GM18502 (cell line): Measurements from ENCODE around the gene ATP9A.
A peak's percentile ranks its signal among the peaks of the same experiment; 100 is the strongest.
"Not testable (repeated sequence)": the region's sequence is repeated elsewhere in the genome, so short reads cannot be mapped to it uniquely, and the experiment has no call there.

Experiments used
- ATAC-seq: cut with Tn5 transposase; IDR thresholded peaks from one replicate; pipeline ENCODE4 v1.9.1; 2021; ENCODE audit warnings: mild to moderate bottlenecking; ENCODE audit not compliant: unreplicated experiment, poor library complexity

ATP9A gene

DNA sequence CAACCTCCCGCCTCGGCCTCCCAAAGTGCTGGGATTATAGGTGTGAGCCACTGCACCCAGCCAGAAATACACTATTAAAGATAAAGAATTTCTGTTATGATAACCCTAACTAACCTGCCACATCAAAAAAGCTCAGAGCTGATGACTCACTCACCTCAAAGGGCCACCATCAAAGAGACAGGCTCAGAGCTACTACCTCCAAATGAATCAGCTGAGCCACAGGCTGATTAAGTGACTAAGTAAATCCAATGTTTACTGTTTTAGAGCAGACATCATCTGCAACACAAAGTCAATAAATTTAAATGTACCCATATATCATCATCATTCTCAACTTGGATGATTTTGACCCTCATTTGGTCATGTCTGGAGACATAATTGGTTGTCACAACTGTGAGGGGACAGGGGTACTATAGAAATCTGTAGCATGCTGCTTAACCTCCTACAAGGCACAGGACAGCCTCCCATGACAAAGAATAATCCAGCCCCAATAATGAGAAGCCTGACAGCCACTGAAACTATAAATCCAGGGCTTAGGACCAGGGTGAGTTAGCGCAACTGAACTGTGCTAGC is 106.5 kb downstream of the ATP9A start:
- no peak for ATAC-seq

DNA sequence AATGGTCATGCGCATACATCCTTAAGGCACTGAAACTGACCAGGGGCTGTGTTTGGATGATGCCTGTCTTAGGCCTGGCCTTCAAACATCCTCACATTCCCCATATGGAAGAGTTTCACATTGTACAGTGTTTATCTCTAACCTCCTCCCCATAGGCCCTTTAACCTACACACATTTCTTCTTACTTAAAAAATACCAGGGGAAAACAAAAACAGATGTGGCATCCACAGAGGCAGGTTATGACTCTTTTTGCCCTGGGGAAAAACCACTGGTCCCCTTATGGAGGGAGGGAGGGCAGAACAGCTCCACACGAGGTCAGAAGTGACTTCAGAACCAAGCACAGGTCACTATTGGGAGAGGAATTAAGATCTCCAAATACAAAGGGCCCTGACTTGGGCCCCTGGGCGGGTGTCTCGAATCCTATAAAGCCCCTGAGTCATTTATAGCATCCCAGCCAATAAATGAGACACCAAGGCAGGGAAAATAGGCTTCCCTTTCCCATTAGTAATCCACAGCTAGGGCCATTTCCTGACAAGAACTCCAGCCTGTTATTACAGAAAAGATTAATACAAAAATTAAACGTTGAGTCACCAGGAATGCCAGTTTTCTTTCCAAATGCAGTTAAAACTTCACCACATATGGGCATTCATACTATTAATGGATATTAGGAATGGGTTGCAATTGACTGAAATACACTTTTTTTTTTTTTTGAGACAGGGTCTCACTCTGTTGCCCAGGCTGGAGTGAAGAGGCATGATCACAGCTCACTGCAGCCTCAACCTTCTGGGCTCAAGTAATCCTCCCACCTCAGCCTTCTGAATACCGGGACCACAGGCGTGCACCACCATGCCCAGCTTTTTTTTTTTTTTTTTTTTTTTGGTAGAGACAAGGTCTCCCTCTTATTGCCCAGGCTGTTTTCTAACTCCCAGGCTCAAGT is 107.2 kb downstream of the ATP9A start:
- ATAC-seq = no peak

DNA sequence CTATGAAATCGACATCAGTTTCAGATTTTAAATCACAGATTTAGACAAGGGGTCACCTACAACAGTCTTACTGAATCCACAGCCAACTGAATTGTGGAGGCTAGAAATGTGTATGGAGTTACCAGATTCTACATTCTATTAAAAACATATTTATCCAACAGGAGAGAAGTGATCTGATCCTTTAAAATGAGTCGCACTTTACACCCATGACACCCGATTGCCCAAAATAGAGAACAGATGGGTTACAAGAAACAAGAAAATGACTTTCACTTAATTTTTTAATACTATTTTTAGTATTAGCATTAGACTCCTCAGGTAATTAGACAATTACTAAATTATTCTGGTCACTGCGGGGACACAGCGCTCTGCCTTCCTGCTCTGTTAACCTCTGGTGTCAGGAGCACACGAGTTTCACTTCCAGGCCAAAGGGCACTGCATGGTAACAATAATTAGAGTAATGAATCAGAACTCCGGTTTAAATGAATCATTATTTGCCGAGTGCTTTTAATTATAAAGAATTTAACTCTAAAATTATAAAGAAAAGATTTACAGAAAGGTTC is 108.6 kb downstream of the ATP9A start:
- no peak for ATAC-seq

DNA sequence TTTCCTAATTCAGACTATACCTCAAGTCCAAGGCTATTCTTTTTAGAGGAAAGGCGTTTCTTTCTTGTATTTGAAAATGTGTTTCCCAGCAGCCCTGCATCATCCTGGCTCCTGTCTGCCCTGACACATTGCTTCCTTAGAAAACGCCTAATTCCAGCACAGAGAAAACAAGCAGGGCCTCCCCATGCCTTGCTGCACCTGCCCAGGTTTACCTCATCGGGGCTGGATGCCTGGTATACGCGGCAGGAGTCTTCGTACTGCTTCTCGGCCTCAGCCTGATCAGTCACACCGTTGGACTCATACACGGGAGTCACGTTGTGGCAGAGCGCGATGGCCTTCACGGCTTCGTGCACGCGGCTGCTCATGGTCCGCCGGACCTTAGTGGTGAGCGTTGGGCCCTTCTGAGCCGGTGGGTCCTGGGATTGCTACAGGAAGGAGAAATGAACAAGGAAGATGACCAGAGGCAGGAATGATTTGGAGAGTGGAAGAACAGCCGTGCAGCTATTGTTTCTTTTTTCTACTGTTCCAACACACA is 111.4 kb downstream of the ATP9A start:
- no peak for ATAC-seq

DNA sequence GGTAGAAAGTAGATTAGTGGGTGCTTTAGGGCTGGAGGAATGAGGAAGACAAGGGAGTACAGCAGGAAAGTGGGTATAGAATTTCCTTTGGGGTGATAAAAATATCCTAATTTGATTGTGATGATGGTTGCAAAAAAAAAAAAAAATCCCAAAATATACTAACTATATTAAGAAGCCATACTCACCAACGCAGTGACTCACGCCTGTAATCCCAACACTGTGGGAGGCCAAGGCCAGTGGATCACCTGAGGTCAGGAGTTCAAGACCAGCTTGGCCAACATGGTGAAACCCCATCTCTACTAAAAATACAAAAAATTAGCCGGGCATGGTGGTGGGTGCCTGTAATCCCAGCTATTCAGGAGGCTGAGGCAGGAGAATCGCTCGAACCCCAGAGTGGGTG is 112.1 kb downstream of the ATP9A start:
- ATAC-seq = not testable (repeated sequence)

DNA sequence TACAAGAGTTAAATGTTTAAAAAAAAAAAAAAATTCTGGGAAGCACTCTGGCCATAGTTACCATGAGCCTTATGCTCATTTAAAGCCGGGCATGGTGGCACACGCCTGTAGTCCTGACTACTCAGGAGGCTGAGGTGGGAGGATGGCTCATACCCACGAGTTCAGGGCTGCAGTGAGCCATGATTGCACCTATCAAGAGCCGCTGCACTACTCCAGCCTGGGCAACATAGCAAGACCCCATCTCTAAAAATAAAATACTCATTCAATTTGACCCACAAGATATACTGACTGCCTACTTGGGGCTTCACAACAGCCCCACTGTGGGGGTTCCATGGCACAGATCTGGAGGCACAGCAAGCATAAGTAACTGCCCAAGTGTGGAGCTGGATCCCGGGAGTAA is 113.7 kb downstream of the ATP9A start:
- no peak for ATAC-seq

DNA sequence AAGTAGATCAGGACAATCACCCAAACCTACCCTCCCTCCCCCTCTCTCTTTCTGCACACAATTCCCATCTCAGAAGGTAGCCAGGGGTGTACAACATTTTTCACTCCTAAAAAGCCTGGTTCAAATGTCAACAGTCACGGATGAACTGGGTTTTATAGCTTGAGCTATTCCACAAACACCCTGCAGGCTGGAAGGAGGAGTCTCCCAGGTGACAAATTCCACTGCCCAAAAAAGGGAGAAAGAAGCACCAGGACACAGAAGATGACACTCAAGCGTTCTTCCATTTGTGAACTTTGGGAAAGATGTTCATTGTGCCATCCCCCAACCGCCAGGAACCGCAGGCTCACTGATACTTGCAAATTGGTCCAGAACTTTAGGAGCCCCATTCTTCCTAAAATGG is 114.1 kb downstream of the ATP9A start:
- no peak for ATAC-seq

DNA sequence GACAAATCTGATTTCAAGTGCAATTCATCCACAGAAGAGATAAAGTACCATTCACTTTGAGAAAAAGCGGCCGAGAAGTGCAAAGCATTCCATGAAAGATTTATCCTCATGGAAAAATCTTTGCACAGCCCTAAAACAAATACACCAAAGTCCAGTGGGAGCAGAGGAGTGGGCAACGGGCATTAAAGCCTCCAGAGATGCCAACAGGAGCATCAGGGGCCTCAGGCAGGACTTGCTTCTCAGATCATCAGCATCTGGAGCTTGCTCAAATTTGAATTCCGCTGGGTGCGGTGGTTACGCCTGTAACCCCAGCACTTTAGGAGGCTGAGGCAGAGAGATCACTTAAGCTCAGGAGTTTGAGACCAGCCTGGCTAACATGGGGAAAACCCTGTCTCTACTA is 115.0 kb downstream of the ATP9A start:
- no peak for ATAC-seq

DNA sequence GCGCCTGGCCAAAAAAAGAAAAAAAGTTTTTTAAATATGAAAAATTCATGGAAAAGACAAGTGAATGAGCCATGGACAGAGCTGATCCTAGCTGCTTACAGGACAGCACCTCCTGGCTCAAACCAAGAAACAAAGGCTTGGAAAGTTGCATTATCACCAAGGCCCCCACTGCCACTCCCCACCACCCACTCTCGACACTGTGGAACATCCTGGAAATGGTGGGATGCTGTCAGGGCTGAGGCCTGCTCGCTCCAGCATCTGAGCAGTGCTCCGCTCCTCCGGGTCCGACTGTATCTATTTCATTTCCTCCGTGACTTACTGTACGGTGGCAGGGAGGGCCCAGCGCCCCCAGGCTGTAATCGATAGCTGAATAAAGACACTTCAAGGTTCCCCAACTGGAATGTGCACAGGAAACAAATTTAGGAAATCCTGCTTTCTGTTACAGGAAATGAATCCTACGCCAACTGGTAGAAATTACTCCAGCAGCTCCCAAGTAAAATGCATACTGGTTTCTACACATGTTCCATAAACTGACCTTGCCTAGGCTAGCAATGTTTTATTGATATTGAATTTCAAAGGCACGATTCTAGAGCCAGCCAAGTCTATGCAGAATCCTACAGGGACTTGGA is 116.2 kb downstream of the ATP9A start:
- ATAC-seq = no peak

DNA sequence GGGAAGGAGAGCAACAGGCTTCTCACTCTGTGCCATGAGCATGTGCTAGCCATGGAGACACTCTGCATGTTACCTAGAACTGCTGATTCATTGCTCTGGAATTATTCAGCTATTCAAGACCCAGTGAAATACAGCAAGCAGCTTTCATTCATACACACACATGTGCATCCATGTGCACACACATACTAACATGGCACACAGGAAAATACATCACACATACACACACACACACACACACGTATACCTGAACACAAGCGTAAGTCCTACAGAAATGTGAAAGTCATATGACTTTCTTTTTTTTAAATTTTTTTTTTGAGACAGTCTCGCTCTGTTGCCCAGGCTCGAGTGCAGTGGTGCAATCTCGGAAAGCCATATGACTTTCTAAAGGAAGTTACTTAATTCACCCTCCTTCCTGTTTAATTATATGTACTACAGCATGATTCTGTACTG is 117.5 kb downstream of the ATP9A start:
- no peak for ATAC-seq

DNA sequence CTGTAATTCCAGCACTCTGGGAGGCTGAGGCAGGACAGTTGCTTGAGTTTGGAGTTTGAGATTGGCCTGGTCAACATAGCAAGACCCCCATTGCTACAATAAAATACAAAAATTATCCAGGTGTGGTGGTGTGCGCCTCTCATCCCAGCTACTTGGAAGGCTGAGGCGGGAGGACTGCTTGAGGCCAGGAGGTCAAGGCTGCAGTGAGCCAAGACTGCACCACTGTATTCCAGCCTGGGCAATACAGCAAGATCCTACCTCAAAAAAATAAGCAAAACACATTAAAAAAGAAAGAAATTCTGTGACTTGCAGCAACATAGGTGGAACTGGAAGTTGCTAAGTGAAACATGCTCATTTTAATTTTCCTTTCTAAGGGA is 119.6 kb downstream of the ATP9A start:
- no peak for ATAC-seq

DNA sequence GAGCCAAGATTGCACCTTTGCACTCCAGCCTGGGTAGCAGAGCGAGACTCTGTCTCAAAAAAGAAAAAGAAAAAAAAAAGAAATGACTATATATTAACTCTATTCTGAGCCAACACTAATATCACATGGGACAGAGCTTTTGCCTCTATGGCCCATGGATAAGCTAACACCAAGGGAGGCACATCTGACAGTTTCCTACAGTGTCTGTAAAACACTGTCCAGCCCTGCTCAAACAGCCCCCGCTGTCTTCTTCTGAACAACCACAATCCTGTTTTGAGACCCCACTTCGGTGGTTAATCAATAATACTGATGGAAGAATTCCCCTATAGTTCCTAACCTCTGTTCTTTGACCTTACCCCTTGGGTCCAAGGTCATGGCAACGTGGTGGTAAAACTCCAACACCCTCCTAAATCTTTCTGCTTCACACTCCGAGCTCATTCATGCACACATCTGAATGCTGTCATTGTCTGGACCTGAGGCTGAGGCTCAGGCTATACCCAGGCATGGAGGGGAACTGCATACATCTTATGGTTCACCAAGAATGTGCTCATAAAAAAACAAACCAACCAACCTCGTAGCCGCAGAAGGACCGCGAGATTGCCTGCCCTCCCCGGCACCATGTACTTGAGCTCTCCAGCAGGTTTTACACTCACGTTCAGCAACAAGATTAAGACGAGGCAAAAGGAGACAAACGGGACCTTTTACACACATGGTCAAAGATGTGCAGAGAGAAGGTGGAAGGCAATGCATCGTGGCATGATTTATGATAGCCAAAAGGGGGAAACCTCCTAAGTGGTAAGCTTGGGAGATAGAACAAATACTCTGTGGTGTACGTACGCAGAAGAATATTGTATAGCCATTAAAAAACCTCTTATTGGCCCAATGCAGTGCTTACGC is 120.3 kb downstream of the ATP9A start:
- ATAC-seq = no peak

DNA sequence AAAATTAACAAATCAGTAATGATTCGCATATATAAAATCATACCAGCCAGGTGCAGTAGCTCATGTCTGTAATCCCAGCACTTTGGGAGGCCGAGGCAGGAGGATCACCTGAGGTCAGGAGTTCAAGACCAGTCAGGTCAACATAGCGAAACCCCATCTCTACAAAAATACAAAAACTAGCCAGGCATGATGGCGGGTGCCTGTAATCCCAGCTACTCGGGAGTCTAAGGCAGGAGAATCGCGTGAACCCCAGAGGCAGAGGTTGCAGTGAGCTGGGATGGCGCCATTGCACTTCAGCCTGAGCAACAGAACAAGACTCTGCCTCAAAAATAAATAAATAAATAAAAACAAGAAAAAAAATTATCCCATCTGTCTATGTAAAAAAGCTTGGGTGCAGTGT is 124.4 kb downstream of the ATP9A start:
- ATAC-seq = not testable (repeated sequence)

DNA sequence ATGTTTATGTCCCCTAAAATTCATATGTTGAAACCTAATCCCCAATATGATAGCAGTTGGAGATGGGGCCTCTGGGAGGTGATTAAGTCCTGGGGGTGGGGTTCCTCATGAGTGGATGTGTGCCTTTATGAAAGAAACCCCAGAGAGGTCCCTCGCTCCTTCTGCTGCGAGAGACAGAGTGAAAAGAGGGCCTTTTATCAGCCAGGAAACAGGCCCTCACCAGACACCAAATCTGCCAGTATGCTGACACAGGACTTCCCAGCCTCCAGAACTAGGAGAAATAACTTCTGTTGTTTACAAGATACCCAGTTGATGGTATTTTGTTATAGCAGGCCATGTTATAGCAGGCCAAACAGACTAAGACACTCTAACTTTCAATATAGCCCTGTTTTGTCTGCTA is 124.8 kb downstream of the ATP9A start:
- ATAC-seq = no peak

DNA sequence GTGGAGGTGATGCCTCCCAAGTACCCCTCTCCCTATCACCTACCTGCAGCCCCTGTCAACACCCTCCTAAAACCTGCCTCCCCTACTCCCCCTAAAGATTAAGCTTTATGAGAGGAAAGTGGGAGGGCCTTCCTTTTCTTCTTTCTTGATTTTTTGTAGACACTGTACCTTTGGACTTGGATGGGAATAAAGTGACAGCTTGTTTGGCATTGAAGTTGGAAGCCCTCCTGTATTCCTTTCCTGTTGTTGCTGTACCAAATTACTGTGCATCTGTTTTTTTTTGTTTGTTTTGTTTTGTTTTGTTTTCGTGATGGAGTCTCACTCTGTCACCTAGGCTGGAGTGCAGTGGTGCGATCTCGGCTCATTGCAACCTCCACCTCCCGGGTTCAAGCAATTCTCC is 126.3 kb downstream of the ATP9A start:
- no peak for ATAC-seq

DNA sequence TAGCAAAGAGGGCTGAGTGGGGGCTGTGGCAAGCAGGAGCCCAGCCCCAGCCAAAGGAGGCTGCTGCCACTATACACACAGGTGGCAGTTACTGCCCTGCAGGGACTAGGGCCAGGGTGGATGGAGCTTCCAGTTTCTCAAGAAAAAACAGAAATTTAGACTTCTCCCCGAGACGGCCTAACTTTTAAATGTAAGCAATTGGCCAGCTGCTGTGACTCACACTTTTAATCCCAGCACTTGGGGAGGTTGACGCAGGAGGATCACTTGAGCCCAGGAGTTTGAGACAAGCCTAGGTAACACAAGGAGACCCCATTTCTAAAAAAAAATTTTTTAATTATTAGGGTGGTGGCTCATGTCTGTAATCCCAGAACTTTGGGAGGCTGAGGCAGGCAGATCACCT is 127.4 kb downstream of the ATP9A start:
- ATAC-seq = no peak

DNA sequence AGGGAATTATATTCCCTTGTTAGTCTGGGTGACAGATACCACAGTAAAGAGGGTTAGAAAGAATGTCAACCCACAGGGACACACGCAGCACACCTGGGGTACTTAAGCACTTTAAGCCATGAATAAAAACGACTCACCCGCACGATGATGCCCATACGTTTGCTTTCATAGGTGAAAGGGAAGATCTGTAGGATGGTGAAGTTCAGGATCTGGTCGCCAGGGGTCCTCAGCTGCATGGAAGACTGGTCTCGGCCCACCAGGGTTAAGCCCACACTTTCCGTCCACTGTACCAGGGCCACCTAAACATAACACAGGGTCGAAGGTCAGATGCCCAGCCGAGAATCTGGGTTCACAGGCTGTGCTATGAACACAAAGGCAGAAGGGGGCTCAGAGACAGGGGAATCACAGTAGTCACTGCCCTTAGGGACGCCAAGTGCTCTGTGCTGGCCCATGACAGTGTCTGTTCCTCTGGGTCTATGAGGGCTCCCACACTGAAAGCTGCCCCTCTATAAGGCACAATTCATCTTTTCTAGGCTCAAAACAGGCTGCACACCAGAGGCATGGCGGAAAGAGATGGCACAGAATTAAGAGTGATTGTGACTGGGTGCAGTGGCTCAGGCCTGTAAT is 128.9 kb downstream of the ATP9A start:
- ATAC-seq = peak; percentile 56

DNA sequence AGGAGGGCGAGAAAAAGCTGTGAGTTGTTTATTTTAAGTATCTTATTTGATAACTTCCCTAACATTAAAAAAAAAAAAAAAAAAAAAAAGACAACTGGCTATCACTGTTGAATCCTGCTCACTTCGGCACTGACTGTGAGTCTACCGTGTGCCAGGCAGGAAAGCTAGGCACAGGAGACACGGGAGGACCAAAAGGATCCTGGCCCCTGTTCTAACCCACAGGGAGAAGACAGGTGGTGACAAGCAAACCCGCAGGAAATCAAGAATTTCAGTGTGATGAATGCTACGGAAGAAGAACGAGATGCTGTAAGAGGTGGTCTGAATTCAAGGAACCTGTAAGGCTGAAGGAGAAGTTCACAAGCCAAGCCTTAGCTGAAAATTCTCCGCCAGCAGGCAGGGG is 130.9 kb downstream of the ATP9A start:
- ATAC-seq = no peak

DNA sequence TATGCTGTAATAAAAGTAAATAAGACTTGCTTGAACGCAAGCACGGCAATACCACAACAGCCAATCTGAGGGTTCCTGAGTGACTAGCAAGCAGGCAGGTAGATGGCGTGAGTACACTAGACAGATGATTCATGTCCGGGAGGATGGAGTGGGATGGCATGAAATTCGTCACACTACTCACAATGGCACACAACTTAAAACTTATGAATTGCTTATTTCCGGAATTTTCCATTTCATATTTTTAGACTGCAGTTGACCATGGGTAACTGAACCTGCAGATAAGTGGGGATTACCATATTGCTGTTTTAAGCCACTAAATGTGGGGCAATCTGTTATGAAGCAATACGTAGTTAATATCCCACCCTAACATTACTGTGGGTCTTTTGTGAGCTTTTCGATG is 132.1 kb downstream of the ATP9A start:
- ATAC-seq = no peak
